Spinal cord (tissue), 10 donors: ENCODE data around the gene SLC30A4. TPM values are rescaled to one million over a fixed set of nuclear protein-coding genes. Genes with fewer than 3 reads are reported as not detected.
"Not testable (repeated sequence)": the region's sequence is repeated elsewhere in the genome, so short reads cannot be mapped to it uniquely, and the experiment has no call there.

Source experiments
- DNase-seq, 6 donors: peaks; one replicate each; pipeline versions ENCODE4 v3.0.0 to v3.0.0-alpha.2; 2013 to 2015; ENCODE audit warnings: low spot score in 6 of 6, low read depth in 4 of 6
- H3K27ac ChIP-seq: one replicate; pipeline ENCODE4 v1.5.1; 2013; ENCODE audit warnings: low read depth, low read length, control low read depth
- H3K27me3 ChIP-seq: one replicate; pipeline ENCODE4 v1.6.1; 2013; ENCODE audit warnings: low read length; ENCODE audit not compliant: control insufficient read depth, insufficient read depth
- H3K36me3 ChIP-seq: one replicate; pipeline ENCODE4 v1.6.1; 2013; ENCODE audit warnings: low read length; ENCODE audit not compliant: control insufficient read depth, insufficient read depth
- H3K4me1 ChIP-seq: one replicate; pipeline ENCODE4 v1.6.1; 2013; ENCODE audit warnings: low read length; ENCODE audit not compliant: control insufficient read depth, insufficient read depth
- H3K4me3 ChIP-seq: one replicate; pipeline ENCODE4 v1.5.1; 2013; ENCODE audit warnings: low read depth, low read length, control low read depth
- H3K9me3 ChIP-seq: one replicate; pipeline ENCODE4 v1.6.1; 2013; ENCODE audit warnings: low read length; ENCODE audit not compliant: control insufficient read depth, insufficient read depth
- WGBS: methylation state at CpG from one replicate; pipeline ENCODE4 v1.1.5; 2013; ENCODE audit warnings: missing lambda C conversion rate; ENCODE audit not compliant: insufficient coverage; 5-methylcytosine and 5-hydroxymethylcytosine counted together
- polyA plus RNA-seq, 2 donors: library from polyadenylated mRNA; unstranded; fragments of 120-200 nt; gene quantifications; one replicate each; pipeline ENCODE4 v1.2.1, GENCODE V29; 2013; ENCODE audit not compliant: insufficient read length in 2 of 2
- total RNA-seq, 2 donors: library from RNA; depleted of rRNA in 1 of 2; stranded (reverse); fragments of 120-200 nt in 1 of 2; fragments of >200 nt in 1 of 2; gene quantifications; one replicate each; pipeline versions ENCODE4 v1.2.3 to v1.2.4, GENCODE V29; 2013 to 2014
- donor health status: healthy.

The SLC30A4 gene
- total and polyA plus RNA-seq, 4 donors = 6.4 to 20.9 (median 9.1) TPM

- no peak overlapping the region for H3K27ac ChIP-seq
- no peak for DNase-seq
- H3K4me3 ChIP-seq = no peak overlapping the region
- H3K36me3 ChIP-seq = no peaks in the 10 kb centered on the region
- no peaks in the 10 kb centered on the region for H3K9me3 ChIP-seq
- no CpG with 5 or more reads among the region's 3 CpGs for WGBS
- H3K4me1 ChIP-seq = no peaks in the 10 kb centered on the region
- no peaks in the 10 kb centered on the region for H3K27me3 ChIP-seq
These were observed 20.5 kb upstream of the SLC30A4 start for GRCh38 chr15:45543051-45543450.

GRCh38 chr15:45540531-45540930 is 18.0 kb upstream of the SLC30A4 start:
- no peaks in the 10 kb centered on the region for H3K27me3 ChIP-seq
- no peaks in the 10 kb centered on the region for H3K9me3 ChIP-seq
- no peaks in the 10 kb centered on the region for H3K36me3 ChIP-seq
- H3K4me3 ChIP-seq = no peak overlapping the region
- no peak overlapping the region for H3K27ac ChIP-seq
- no peak for DNase-seq
- no CpG with 5 or more reads among the region's 1 CpG for WGBS
- no peaks in the 10 kb centered on the region for H3K4me1 ChIP-seq

GRCh38 chr15:45539680-45540079 is 17.1 kb upstream of the SLC30A4 start:
- Histone ChIP-seq H3K4me1 (no peaks in the 10 kb centered on the region), H3K4me3 (no peak overlapping the region), H3K27ac (no peak overlapping the region), H3K36me3 (no peaks in the 10 kb centered on the region), H3K9me3 (no peaks in the 10 kb centered on the region), H3K27me3 (no peaks in the 10 kb centered on the region)
- DNase-seq = no peak
- 90% methylated on average over 2 of the region's 3 CpGs for WGBS

- Histone ChIP-seq H3K4me3 (no peak overlapping the region), H3K27me3 (no peaks in the 10 kb centered on the region), H3K27ac (no peak overlapping the region), H3K4me1 (no peaks in the 10 kb centered on the region), H3K9me3 (no peaks in the 10 kb centered on the region), H3K36me3 (no peaks in the 10 kb centered on the region)
- no peak for DNase-seq
- WGBS = no CpG with 5 or more reads among the region's 3 CpGs
These were observed 14.4 kb upstream of the SLC30A4 start for GRCh38 chr15:45536934-45537333.

GRCh38 chr15:45535486-45536042 is 13.0 kb upstream of the SLC30A4 start:
- no peaks in the 10 kb centered on the region for H3K27me3 ChIP-seq
- WGBS = 91% methylated on average over 2 of the region's 2 CpGs
- H3K4me1 ChIP-seq = no peaks in the 10 kb centered on the region
- peak overlapping the region; percentile 61 for H3K27ac ChIP-seq
- no peaks in the 10 kb centered on the region for H3K36me3 ChIP-seq
- no peak for DNase-seq
- H3K4me3 ChIP-seq = no peak overlapping the region
- no peaks in the 10 kb centered on the region for H3K9me3 ChIP-seq

- H3K9me3 ChIP-seq = no peaks in the 10 kb centered on the region
- DNase-seq = peak in 1 of 6 donors; percentile 7
- H3K36me3 ChIP-seq = no peaks in the 10 kb centered on the region
- H3K4me3 ChIP-seq = no peak overlapping the region
- WGBS = no CpG with 5 or more reads among the region's 1 CpG
- no peaks in the 10 kb centered on the region for H3K27me3 ChIP-seq
- H3K27ac ChIP-seq = peak overlapping the region; percentile 61
- no peaks in the 10 kb centered on the region for H3K4me1 ChIP-seq
These were observed 12.3 kb upstream of the SLC30A4 start for GRCh38 chr15:45534821-45535220.

GRCh38 chr15:45532892-45533291 is 10.3 kb upstream of the SLC30A4 start:
- not testable (repeated sequence) for DNase-seq, H3K36me3 ChIP-seq, H3K4me3 ChIP-seq, H3K9me3 ChIP-seq, H3K27me3 ChIP-seq, H3K27ac ChIP-seq, H3K4me1 ChIP-seq
- 70% methylated on average over 2 of the region's 3 CpGs for WGBS

GRCh38 chr15:45529613-45530012 is 7.1 kb upstream of the SLC30A4 start:
- no peak for DNase-seq
- H3K36me3 ChIP-seq = no peaks in the 10 kb centered on the region
- H3K4me3 ChIP-seq = no peak overlapping the region
- no peak overlapping the region for H3K27ac ChIP-seq
- H3K9me3 ChIP-seq = no peaks in the 10 kb centered on the region
- no CpG with 5 or more reads among the region's 3 CpGs for WGBS
- H3K27me3 ChIP-seq = no peaks in the 10 kb centered on the region
- no peaks in the 10 kb centered on the region for H3K4me1 ChIP-seq

GRCh38 chr15:45527086-45527485 is 4.5 kb upstream of the SLC30A4 start:
- WGBS = 91% methylated on average over 5 of the region's 8 CpGs
- Histone ChIP-seq H3K9me3 (no peaks in the 10 kb centered on the region), H3K4me3 (no peak overlapping the region), H3K36me3 (no peaks in the 10 kb centered on the region), H3K27ac (no peak overlapping the region), H3K27me3 (no peaks in the 10 kb centered on the region), H3K4me1 (peaks cover under 1% of the 10 kb centered on the region)
- DNase-seq = no peak

GRCh38 chr15:45523166-45523460 is 558 bp upstream of the SLC30A4 start:
- Histone ChIP-seq H3K27ac (peak overlapping the region; percentile 92), H3K9me3 (no peaks in the 10 kb centered on the region), H3K36me3 (no peaks in the 10 kb centered on the region), H3K4me3 (peak overlapping the region; percentile 76), H3K27me3 (no peaks in the 10 kb centered on the region), H3K4me1 (peaks cover 3% of the 10 kb centered on the region)
- WGBS = 4% methylated on average over 5 of the region's 7 CpGs
- DNase-seq = peak in 1 of 6 donors; percentile 65
